ENCODE measurements around the gene MAP3K2.

The MAP3K2 gene

DNA sequence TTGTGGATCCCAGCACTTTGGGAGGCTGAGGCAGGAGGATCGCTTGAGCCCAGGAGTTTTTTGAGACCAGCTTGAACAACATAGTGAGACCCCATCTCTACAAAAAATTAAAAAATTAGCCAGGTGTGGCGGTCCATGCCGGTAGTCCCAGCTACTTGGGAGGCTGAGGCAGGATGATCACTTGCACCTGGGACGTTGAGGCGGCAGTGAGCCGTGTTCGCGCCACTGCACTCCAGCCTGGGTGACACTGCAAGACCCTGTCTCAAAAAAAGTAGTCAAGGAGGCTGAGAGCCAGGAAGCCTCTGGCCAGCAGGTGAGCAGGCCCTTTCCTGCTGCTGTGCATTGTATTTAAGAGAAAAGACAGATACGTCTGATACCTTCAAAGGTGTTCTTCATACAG is 19.3 kb upstream of the MAP3K2 start:
- H3K4me3 ChIP-seq (ENCODE audit: low read length, poor library complexity, severe bottlenecking) = peak overlapping the region; percentile 61

DNA sequence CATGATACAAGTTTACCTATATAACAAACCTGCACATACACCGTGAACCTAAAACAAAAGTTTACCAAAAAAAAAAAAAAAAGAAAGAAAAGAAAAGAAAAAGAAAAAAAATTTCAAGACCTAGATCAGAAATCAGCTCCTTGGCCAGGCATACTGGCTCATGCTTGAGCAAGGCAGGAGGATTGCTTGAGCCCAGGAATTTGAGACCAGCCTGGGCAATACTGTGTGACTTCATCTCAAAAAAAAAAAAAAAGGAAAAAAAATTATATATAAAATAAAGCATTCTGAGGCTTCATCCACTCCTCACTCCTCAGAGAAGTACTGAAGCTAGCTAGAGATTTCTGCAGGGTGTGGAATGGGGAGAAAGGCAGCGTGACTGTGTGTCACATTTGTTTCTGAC is 18.7 kb upstream of the MAP3K2 start:
- peaks cover 11% of the 10 kb centered on the region for H3K4me1 ChIP-seq (ENCODE audit: insufficient read depth, low read length, poor library complexity, severe bottlenecking)
- no peak for TF ChIP-seq EZH2phosphoT487 (IDR thresholded peaks at IDR 0.05; ENCODE audit: borderline replicate concordance)
- TF ChIP-seq, protein P1, sequence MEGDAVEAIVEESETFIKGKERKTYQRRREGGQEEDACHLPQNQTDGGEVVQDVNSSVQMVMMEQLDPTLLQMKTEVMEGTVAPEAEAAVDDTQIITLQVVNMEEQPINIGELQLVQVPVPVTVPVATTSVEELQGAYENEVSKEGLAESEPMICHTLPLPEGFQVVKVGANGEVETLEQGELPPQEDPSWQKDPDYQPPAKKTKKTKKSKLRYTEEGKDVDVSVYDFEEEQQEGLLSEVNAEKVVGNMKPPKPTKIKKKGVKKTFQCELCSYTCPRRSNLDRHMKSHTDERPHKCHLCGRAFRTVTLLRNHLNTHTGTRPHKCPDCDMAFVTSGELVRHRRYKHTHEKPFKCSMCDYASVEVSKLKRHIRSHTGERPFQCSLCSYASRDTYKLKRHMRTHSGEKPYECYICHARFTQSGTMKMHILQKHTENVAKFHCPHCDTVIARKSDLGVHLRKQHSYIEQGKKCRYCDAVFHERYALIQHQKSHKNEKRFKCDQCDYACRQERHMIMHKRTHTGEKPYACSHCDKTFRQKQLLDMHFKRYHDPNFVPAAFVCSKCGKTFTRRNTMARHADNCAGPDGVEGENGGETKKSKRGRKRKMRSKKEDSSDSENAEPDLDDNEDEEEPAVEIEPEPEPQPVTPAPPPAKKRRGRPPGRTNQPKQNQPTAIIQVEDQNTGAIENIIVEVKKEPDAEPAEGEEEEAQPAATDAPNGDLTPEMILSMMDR (conservative IDR thresholded peaks at IDR 0.05; ENCODE audit: low read length) = no peak

More for the DNA sequence above, 19.3 kb upstream of the MAP3K2 start:
- H3K36me3 ChIP-seq (ENCODE audit: insufficient read depth, low read length) = no peaks in the 10 kb centered on the region
- no peaks in the 10 kb centered on the region; the same call in 1 of the 2 replicates for H3F3A ChIP-seq (ENCODE audit: low read depth)
- no peaks in the 10 kb centered on the region for H3K9me3 ChIP-seq (ENCODE audit: insufficient read depth, low read depth, low read length)
- peak overlapping the region; percentile 67; the same call in 1 of the 2 replicates for H2AFZ ChIP-seq (ENCODE audit: low read length)
- no peaks in the 10 kb centered on the region for H3K9me2 ChIP-seq (replicated peaks; ENCODE audit: low read depth, low read length)
- no peaks in the 10 kb centered on the region for H4K20me1 ChIP-seq (ENCODE audit: insufficient read depth, low read length, poor library complexity, severe bottlenecking)
- H3K4me1 ChIP-seq (ENCODE audit: insufficient read depth, low read length, poor library complexity, severe bottlenecking) = peaks cover 11% of the 10 kb centered on the region
- H3K27me3 ChIP-seq (ENCODE audit: insufficient read depth, low read length, poor library complexity, severe bottlenecking) = no peaks in the 10 kb centered on the region
- peak overlapping the region; percentile 57 for H3K9ac ChIP-seq (ENCODE audit: low read depth, low read length, poor library complexity, severe bottlenecking)
- no peaks in the 10 kb centered on the region for H3K79me2 ChIP-seq (ENCODE audit: insufficient read depth, low read length)
- peak overlapping the region; percentile 79 for H3K4me2 ChIP-seq (ENCODE audit: low read depth, low read length, poor library complexity, severe bottlenecking)
- TF ChIP-seq EZH2phosphoT487 (IDR thresholded peaks at IDR 0.05; ENCODE audit: borderline replicate concordance) = no peak
- TF ChIP-seq, protein P1 (conservative IDR thresholded peaks at IDR 0.05; ENCODE audit: low read length) = no peak

DNA sequence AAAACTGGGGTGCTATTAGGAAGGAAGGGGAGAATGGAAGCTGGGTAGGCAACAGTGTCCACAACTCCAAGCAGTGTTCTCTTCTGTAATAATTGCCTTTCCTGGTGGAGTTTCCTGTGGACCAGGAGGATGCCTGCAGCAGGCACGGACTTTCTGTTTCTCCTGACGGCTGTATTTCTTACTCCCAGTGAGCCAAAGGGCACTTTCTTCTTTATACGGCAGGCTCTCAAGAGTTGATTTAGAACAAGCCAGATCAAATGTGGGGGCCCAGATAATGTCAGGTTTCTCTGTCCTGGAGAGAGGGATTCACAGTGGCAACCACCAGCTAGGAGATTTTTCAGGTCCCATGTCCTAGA is 17.5 kb upstream of the MAP3K2 start:
- H2AFZ ChIP-seq (ENCODE audit: low read length) = no peak overlapping the region

More for the DNA sequence above, 18.7 kb upstream of the MAP3K2 start:
- H3K4me3 ChIP-seq (ENCODE audit: low read length, poor library complexity, severe bottlenecking) = no peak overlapping the region
- no peaks in the 10 kb centered on the region for H3K9me3 ChIP-seq (ENCODE audit: insufficient read depth, low read depth, low read length)
- no peaks in the 10 kb centered on the region for H3K27me3 ChIP-seq (ENCODE audit: insufficient read depth, low read length, poor library complexity, severe bottlenecking)
- H2AFZ ChIP-seq (ENCODE audit: low read length) = no peak overlapping the region
- H3F3A ChIP-seq (ENCODE audit: low read depth) = no peaks in the 10 kb centered on the region; the same call in 1 of the 2 replicates
- no peaks in the 10 kb centered on the region for H4K20me1 ChIP-seq (ENCODE audit: insufficient read depth, low read length, poor library complexity, severe bottlenecking)
- H3K36me3 ChIP-seq (ENCODE audit: insufficient read depth, low read length) = no peaks in the 10 kb centered on the region
- no peaks in the 10 kb centered on the region for H3K79me2 ChIP-seq (ENCODE audit: insufficient read depth, low read length)
- no peak overlapping the region for H3K9ac ChIP-seq (ENCODE audit: low read depth, low read length, poor library complexity, severe bottlenecking)
- no peaks in the 10 kb centered on the region for H3K9me2 ChIP-seq (replicated peaks; ENCODE audit: low read depth, low read length)
- no peak overlapping the region for H3K4me2 ChIP-seq (ENCODE audit: low read depth, low read length, poor library complexity, severe bottlenecking)

More for the DNA sequence above, 17.5 kb upstream of the MAP3K2 start:
- Histone ChIP-seq H3K9ac (ENCODE audit: low read depth, low read length, poor library complexity, severe bottlenecking) (no peak overlapping the region), H3K4me3 (ENCODE audit: low read length, poor library complexity, severe bottlenecking) (no peak overlapping the region), H3K9me2 (replicated peaks; ENCODE audit: low read depth, low read length) (no peaks in the 10 kb centered on the region), H3K27me3 (ENCODE audit: insufficient read depth, low read length, poor library complexity, severe bottlenecking) (no peaks in the 10 kb centered on the region), H3K79me2 (ENCODE audit: insufficient read depth, low read length) (no peaks in the 10 kb centered on the region), H3K36me3 (ENCODE audit: insufficient read depth, low read length) (no peaks in the 10 kb centered on the region), H4K20me1 (ENCODE audit: insufficient read depth, low read length, poor library complexity, severe bottlenecking) (no peaks in the 10 kb centered on the region), H3K9me3 (ENCODE audit: insufficient read depth, low read depth, low read length) (no peaks in the 10 kb centered on the region), H3K4me1 (ENCODE audit: insufficient read depth, low read length, poor library complexity, severe bottlenecking) (peaks cover 11% of the 10 kb centered on the region), H3K4me2 (ENCODE audit: low read depth, low read length, poor library complexity, severe bottlenecking) (no peak overlapping the region), H3F3A (ENCODE audit: low read depth) (no peaks in the 10 kb centered on the region; the same call in 1 of the 2 replicates)
- no peak for TF ChIP-seq EZH2phosphoT487 (IDR thresholded peaks at IDR 0.05; ENCODE audit: borderline replicate concordance)
- TF ChIP-seq, protein P1 (conservative IDR thresholded peaks at IDR 0.05; ENCODE audit: low read length) = no peak

Data from Loucy (cell line).